HepG2 (cell line): ENCODE measurements around the gene BRK1. TPM values are rescaled to one million over a fixed set of nuclear protein-coding genes. Genes with fewer than 3 reads are reported as not detected.

Experiments used
- DRAP1 ChIP-seq: IDR thresholded peaks from 2 replicates; pipeline ENCODE4 v1.6.1; 2016; ENCODE audit warnings: missing genetic modification reagents, missing compliant biosample characterization
- FOXO4 ChIP-seq: sonication (generic); formaldehyde crosslinking; conservative IDR thresholded peaks from 2 replicates; pipeline ENCODE4 v1.8.1; 2023; ENCODE audit warnings: missing genetic modification reagents
- HHEX ChIP-seq: IDR thresholded peaks from 2 replicates; pipeline ENCODE4 v1.6.1; 2016; ENCODE audit warnings: control low read depth
- HMGXB3 ChIP-seq: sonication (generic); formaldehyde crosslinking; IDR thresholded peaks from 2 replicates; pipeline ENCODE4 v1.4.0; 2020; ENCODE audit warnings: missing genetic modification reagents, borderline replicate concordance
- THAP9 ChIP-seq: sonication (generic); formaldehyde crosslinking; IDR thresholded peaks from 2 replicates; pipeline ENCODE4; 2020; ENCODE audit warnings: missing genetic modification reagents, mild to moderate bottlenecking, borderline replicate concordance
- ZBTB40 ChIP-seq, 2 experiments: fragments of 450-650 bp in 1 of 2; sonication (generic) in 1 of 2; formaldehyde crosslinking in 1 of 2; IDR thresholded peaks; 2 replicates each; pipeline versions ENCODE4 v1.6.1 to v1.8.0; 2016 to 2022; ENCODE audit warnings: antibody characterized with exemption in 1 of 2, mild to moderate bottlenecking in 1 of 2, missing genetic modification reagents in 1 of 2
- ZNF234 ChIP-seq: sonication (generic); formaldehyde crosslinking; conservative IDR thresholded peaks from 2 replicates; pipeline ENCODE4 v1.5.1; 2020; ENCODE audit warnings: mild to moderate bottlenecking, missing genetic modification reagents
- ZNF510 ChIP-seq: sonication (generic); formaldehyde crosslinking; IDR thresholded peaks from 2 replicates; pipeline ENCODE4 v1.4.0; 2020; ENCODE audit warnings: low read depth, mild to moderate bottlenecking, missing genetic modification reagents
- polyA plus RNA-seq, 8 experiments: library from polyadenylated mRNA; depleted of rRNA in 3 of 8; stranded (reverse) in 7 of 8; unstranded in 1 of 8; fragments of >200 nt; fragmentation: Illumina TruSeq in 4 of 8; extraction: Trizol in 4 of 8; gene quantifications; 2 replicates each; pipeline versions ENCODE4 v1.2.1 to v1.2.3, GENCODE V29; 2011 to 2016; ENCODE audit warnings: low read depth in 4 of 8, missing spikeins in 1 of 8, mixed read lengths in 1 of 8; ENCODE audit not compliant: insufficient read depth in 1 of 8
- total RNA-seq, 5 experiments: library from RNA; depleted of rRNA; stranded (reverse); fragments of >200 nt; fragmentation: Illumina TruSeq; extraction: Trizol; gene quantifications; 2 replicates each; pipeline ENCODE4 v1.2.3, GENCODE V29; 2016; ENCODE audit warnings: low read depth in 1 of 5

BRK1 gene
- total and polyA plus RNA-seq, 2 of the 13 experiments (the other 11 are each of a cell fraction or from before 2014, with no cell fraction given) = 118 to 155 TPM

GRCh38 chr3:10164546-10165393, 49.3 kb downstream of the BRK1 start, which contains the start of gene IRAK2 (continued):
- TF ChIP-seq ZBTB40 (IDR thresholded peaks at IDR 0.05) (no peak), ZBTB40 (CRISPR knock-in tag; IDR thresholded peaks at IDR 0.05) (peak; percentile 55; the same call in 1 of the 2 replicates), HMGXB3 (no peak), FOXO4 (CRISPR knock-in tag) (no peak), HHEX (no peak), THAP9 (CRISPR knock-in tag) (peak; percentile 68; the same call in 1 of the 2 replicates), ZNF510 (CRISPR knock-in tag) (0 out of 2 replicates have a peak, but pooled peaks have one; percentile 63), DRAP1 (CRISPR knock-in tag) (peak; percentile 62; the same call in 1 of the 2 replicates), ZNF234 (CRISPR knock-in tag) (no peak)
